ENCODE measurements around the gene ETNPPL. TPM values are rescaled to one million over a fixed set of nuclear protein-coding genes. Genes with fewer than 3 reads are reported as not detected.

ETNPPL gene
- total and polyA plus RNA-seq, 2 of the 4 experiments (the other 2 are of a cell fraction), result not detected

DNA sequence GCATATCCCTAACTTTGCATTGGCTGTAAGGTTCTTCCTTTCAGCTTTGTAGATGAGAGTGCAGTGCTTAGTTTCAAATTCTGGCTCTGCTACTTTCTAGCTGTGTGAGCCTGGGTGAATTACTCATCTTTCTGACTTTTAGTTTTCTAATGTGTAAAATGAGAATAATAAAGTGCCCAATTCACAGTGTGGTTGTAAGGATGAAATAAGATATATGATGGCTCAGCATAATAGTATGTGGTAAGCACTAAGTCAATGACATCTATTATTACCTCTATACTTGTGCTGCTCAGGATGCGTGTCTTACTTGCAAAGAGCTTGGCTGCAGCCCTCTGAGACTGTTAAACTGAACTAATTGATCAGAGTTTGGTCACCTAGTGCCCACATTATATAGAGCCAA lies 30.6 kb upstream of the ETNPPL start:
- H2BK5ac ChIP-seq (ENCODE audit: low read depth, low read length, poor library complexity, severe bottlenecking), result no peak overlapping the region
- no peak overlapping the region for H4K8ac ChIP-seq (ENCODE audit: low read depth in 2 of 2, low read length in 2 of 2)
- no peak overlapping the region for H4K91ac ChIP-seq (ENCODE audit: insufficient read depth, low read depth, low read length)
- no peak for DNase-seq
- H3K4me3 ChIP-seq (ENCODE audit: insufficient read depth, low read depth, low read length), result no peak overlapping the region
- H3K4me1 ChIP-seq (ENCODE audit: control insufficient read depth, insufficient read depth, low read length), result no peaks in the 10 kb centered on the region
- no TSS peak for BruUV-seq (replicated peaks)
- H2BK15ac ChIP-seq (ENCODE audit: low read depth, low read length), result no peak overlapping the region
- ChIA-PET CTCF (no interaction called here), POLR2A (ENCODE audit: unreplicated experiment) (no interaction called here)
- H2AFZ ChIP-seq (replicated peaks; ENCODE audit: low read length, poor library complexity), result no peak overlapping the region
- ATAC-seq (ENCODE audit: low read depth), result no peak
- no peak overlapping the region for H3K56ac ChIP-seq (ENCODE audit: extremely low read depth, insufficient read depth, low read length)
- intact Hi-C loops (cut with micrococcal nuclease) (no loop called here), dilution Hi-C loops (cut with HindIII; ENCODE audit: low sequenced_read_pairs, unreplicated experiment) (no loop called here), in situ Hi-C loops (cut with MboI; ENCODE audit: low sequenced_read_pairs) (no loop called here)
- no peaks in the 10 kb centered on the region for H3K27me3 ChIP-seq (ENCODE audit: control insufficient read depth, insufficient read depth, low read length)
- WGBS, 2 experiments (ENCODE audit: extremely low coverage in 2 of 2, insufficient read length in 1 of 2), result 20% methylated on average over 1 of the region's 1 CpG; no CpG with 5 or more reads in 1 of the 2 experiments
- no peak overlapping the region for H3K4me2 ChIP-seq (ENCODE audit: low read depth, low read length)
- H3K14ac ChIP-seq (replicated peaks; ENCODE audit: low read depth, low read length), result no peak overlapping the region
- no peak overlapping the region for H3K18ac ChIP-seq (ENCODE audit: low read depth, low read length)
- H4K20me1 ChIP-seq (ENCODE audit: insufficient read depth, low read length), result no peaks in the 10 kb centered on the region
- H3K9ac ChIP-seq (ENCODE audit: low read depth, low read length), result no peak overlapping the region
- H2BK120ac ChIP-seq (ENCODE audit: low read depth, low read length), result no peak overlapping the region
- H3K36me3 ChIP-seq (ENCODE audit: control insufficient read depth, insufficient read depth, low read length), result no peaks in the 10 kb centered on the region
- H3K9me3 ChIP-seq (ENCODE audit: control insufficient read depth, insufficient read depth, low read length), result no peaks in the 10 kb centered on the region
- no peak overlapping the region for H4K5ac ChIP-seq (ENCODE audit: low read depth, low read length)
- no peak overlapping the region for H2BK20ac ChIP-seq (ENCODE audit: low read depth, low read length)
- no peaks in the 10 kb centered on the region for H3K79me1 ChIP-seq (ENCODE audit: low read depth in 1 of 2, low read length in 2 of 2)
- H3K23ac ChIP-seq (ENCODE audit: low read depth, low read length), result no peak overlapping the region
- no peak overlapping the region for H3K27ac ChIP-seq (ENCODE audit: insufficient read depth, low read length)
- no peak overlapping the region for H2AK9ac ChIP-seq (replicated peaks; ENCODE audit: low read depth, low read length, poor library complexity)
- H3K4ac ChIP-seq (ENCODE audit: low read depth, low read length), result no peak overlapping the region
- no peak for TF ChIP-seq CTCF (conservative IDR thresholded peaks at IDR 0.05; ENCODE audit: low read depth, low read length)
- TF ChIP-seq MAFK (IDR thresholded peaks at IDR 0.05; ENCODE audit: low read depth, low read length), result peak; percentile 73
- TF ChIP-seq CEBPB (IDR thresholded peaks at IDR 0.05; ENCODE audit: low read depth, low read length), result no peak
- TF ChIP-seq BHLHE40 (IDR thresholded peaks at IDR 0.05; ENCODE audit: low read depth, low read length), result no peak
- TF ChIP-seq FOS (IDR thresholded peaks at IDR 0.05; ENCODE audit: low read depth, low read length), result no peak
- no peak for TF ChIP-seq NFE2L2 (IDR thresholded peaks at IDR 0.05; ENCODE audit: low read depth, low read length)
- TF ChIP-seq, protein P1, sequence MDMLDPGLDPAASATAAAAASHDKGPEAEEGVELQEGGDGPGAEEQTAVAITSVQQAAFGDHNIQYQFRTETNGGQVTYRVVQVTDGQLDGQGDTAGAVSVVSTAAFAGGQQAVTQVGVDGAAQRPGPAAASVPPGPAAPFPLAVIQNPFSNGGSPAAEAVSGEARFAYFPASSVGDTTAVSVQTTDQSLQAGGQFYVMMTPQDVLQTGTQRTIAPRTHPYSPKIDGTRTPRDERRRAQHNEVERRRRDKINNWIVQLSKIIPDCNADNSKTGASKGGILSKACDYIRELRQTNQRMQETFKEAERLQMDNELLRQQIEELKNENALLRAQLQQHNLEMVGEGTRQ (IDR thresholded peaks at IDR 0.05; ENCODE audit: low read depth, low read length), result no peak
- H2AK5ac ChIP-seq (ENCODE audit: low read depth, low read length), result no peak overlapping the region
- no peaks in the 10 kb centered on the region for H3K9me1 ChIP-seq (ENCODE audit: insufficient read depth, low read length)
